SK-N-MC (cell line): ENCODE data around the gene RNF113B.
A peak's percentile ranks its signal among the peaks of the same experiment; 100 is the strongest.

Source experiments
- DNase-seq: peaks from one replicate; pipeline ENCODE4 v3.0.0-alpha.2; 2011; ENCODE audit warnings: low read depth, low spot score
- H3K27ac ChIP-seq: fragments of 200-600 bp; sonication (generic); 2 replicates; pipeline ENCODE4 v1.5.1; 2016; ENCODE audit warnings: mixed run types
- H3K36me3 ChIP-seq: fragments of 200-600 bp; sonication (generic); 2 replicates; pipeline ENCODE4 v1.6.1; 2017; ENCODE audit warnings: antibody characterized with exemption, low read length, mixed read lengths; ENCODE audit not compliant: insufficient read depth
- H3K4me3 ChIP-seq: fragments of 200-600 bp; sonication (generic); 2 replicates; pipeline ENCODE4 v1.5.1; 2016
- H3K9ac ChIP-seq: fragments of 200-600 bp; sonication (generic); 2 replicates; pipeline ENCODE4 v1.8.0; 2017; ENCODE audit warnings: mixed run types, mixed read lengths; ENCODE audit not compliant: insufficient read length
- H3K9me3 ChIP-seq: fragments of 200-600 bp; sonication (generic); 2 replicates; pipeline ENCODE4 v1.6.1; 2017; ENCODE audit warnings: low read depth, mild to moderate bottlenecking, antibody characterized with exemption, low read length, moderate library complexity, mixed read lengths
- EZH2 ChIP-seq: fragments of 200-600 bp; sonication (generic); IDR thresholded peaks from one replicate; pipeline ENCODE4 v1.6.1; 2017; ENCODE audit warnings: antibody characterized with exemption
- FOXP2 ChIP-seq: optimal IDR thresholded peaks from 2 replicates; pipeline ENCODE3; 2011; ENCODE audit warnings: mild to moderate bottlenecking, moderate library complexity; ENCODE audit not compliant: insufficient read depth; ENCODE audit errors: extremely low read length, control extremely low read depth
- POLR2AphosphoS5 ChIP-seq: IDR thresholded peaks from 2 replicates; pipeline ENCODE4 v1.6.1; 2012; ENCODE audit warnings: mild to moderate bottlenecking, low read depth, low read length, borderline replicate concordance

RNF113B gene

GRCh38 chr13:98213354-98213753 is 36.3 kb upstream of the RNF113B start:
- TF ChIP-seq FOXP2 (no peak), EZH2 (no peak), POLR2AphosphoS5 (no peak)
- peak overlapping the region; percentile 79; the same call in 1 of the 2 replicates for H3K27ac ChIP-seq
- no peak overlapping the region for H3K9ac ChIP-seq
- H3K9me3 ChIP-seq = no peaks in the 10 kb centered on the region
- DNase-seq = no peak
- no peak overlapping the region for H3K4me3 ChIP-seq
- H3K36me3 ChIP-seq = no peaks in the 10 kb centered on the region

GRCh38 chr13:98212763-98213162 is 35.7 kb upstream of the RNF113B start:
- no peak for DNase-seq
- Histone ChIP-seq H3K9ac (no peak overlapping the region), H3K36me3 (no peaks in the 10 kb centered on the region), H3K9me3 (no peaks in the 10 kb centered on the region), H3K27ac (peak overlapping the region; percentile 49; the same call in 1 of the 2 replicates), H3K4me3 (no peak overlapping the region)
- TF ChIP-seq POLR2AphosphoS5 (no peak), EZH2 (no peak), FOXP2 (no peak)

- DNase-seq = no peak
- TF ChIP-seq FOXP2 (no peak), EZH2 (no peak), POLR2AphosphoS5 (no peak)
- Histone ChIP-seq H3K9me3 (0 out of 2 replicates have a peak, but pooled peaks cover 5% of the 10 kb centered on the region), H3K27ac (no peak overlapping the region), H3K9ac (no peak overlapping the region), H3K4me3 (no peak overlapping the region), H3K36me3 (no peaks in the 10 kb centered on the region; the same call in 1 of the 2 replicates)
Measured at GRCh38 chr13:98208606-98209005, 31.5 kb upstream of the RNF113B start.

- no peak for TF ChIP-seq EZH2
- TF ChIP-seq POLR2AphosphoS5 = no peak
- TF ChIP-seq FOXP2 = no peak
- H3K27ac ChIP-seq = no peak overlapping the region
- no peak overlapping the region for H3K9ac ChIP-seq
- no peak for DNase-seq
- H3K4me3 ChIP-seq = no peak overlapping the region
- H3K36me3 ChIP-seq = no peaks in the 10 kb centered on the region; the same call in 1 of the 2 replicates
- H3K9me3 ChIP-seq = 0 out of 2 replicates have a peak, but pooled peaks cover 5% of the 10 kb centered on the region
Measured at GRCh38 chr13:98207416-98207815, 30.3 kb upstream of the RNF113B start.

- TF ChIP-seq FOXP2 (no peak), POLR2AphosphoS5 (no peak), EZH2 (no peak)
- Histone ChIP-seq H3K9ac (no peak overlapping the region), H3K9me3 (0 out of 2 replicates have a peak, but pooled peaks cover 5% of the 10 kb centered on the region), H3K4me3 (no peak overlapping the region), H3K27ac (no peak overlapping the region), H3K36me3 (no peaks in the 10 kb centered on the region; the same call in 1 of the 2 replicates)
- no peak for DNase-seq
Measured at GRCh38 chr13:98206946-98207345, 29.9 kb upstream of the RNF113B start.

GRCh38 chr13:98204546-98204945 is 27.5 kb upstream of the RNF113B start:
- H3K9me3 ChIP-seq = 0 out of 2 replicates have a peak, but pooled peaks cover 5% of the 10 kb centered on the region
- no peaks in the 10 kb centered on the region; the same call in 1 of the 2 replicates for H3K36me3 ChIP-seq
- no peak overlapping the region for H3K9ac ChIP-seq
- TF ChIP-seq FOXP2 (no peak), POLR2AphosphoS5 (no peak)
- no peak overlapping the region for H3K27ac ChIP-seq
- DNase-seq = no peak
- H3K4me3 ChIP-seq = no peak overlapping the region

GRCh38 chr13:98203646-98204326 is 26.7 kb upstream of the RNF113B start:
- H3K36me3 ChIP-seq = no peaks in the 10 kb centered on the region; the same call in 1 of the 2 replicates
- H3K9me3 ChIP-seq = 0 out of 2 replicates have a peak, but pooled peaks cover 5% of the 10 kb centered on the region
- TF ChIP-seq FOXP2 (no peak), EZH2 (no peak), POLR2AphosphoS5 (no peak)
- DNase-seq = no peak
- no peak overlapping the region for H3K4me3 ChIP-seq
- no peak overlapping the region for H3K27ac ChIP-seq
- no peak overlapping the region for H3K9ac ChIP-seq

- Histone ChIP-seq H3K27ac (peak overlapping the region; percentile 34; the same call in 1 of the 2 replicates), H3K9ac (no peak overlapping the region), H3K36me3 (no peaks in the 10 kb centered on the region; the same call in 1 of the 2 replicates), H3K9me3 (0 out of 2 replicates have a peak, but pooled peaks cover 5% of the 10 kb centered on the region), H3K4me3 (peak overlapping the region; percentile 18; the same call in 1 of the 2 replicates)
- TF ChIP-seq FOXP2 = no peak
- TF ChIP-seq POLR2AphosphoS5 = no peak
- TF ChIP-seq EZH2 = no peak
- no peak for DNase-seq
Measured at GRCh38 chr13:98201984-98202383, 24.9 kb upstream of the RNF113B start.
